ENCODE measurements around the gene CTSO. TPM values are rescaled to one million over a fixed set of nuclear protein-coding genes. Genes with fewer than 3 reads are reported as not detected.

CTSO gene
- total RNA-seq, 1 donor from 2014 or later = 6.5 TPM

GRCh38 chr4:155966731-155967395, 13.2 kb upstream of the CTSO start:
- H3K4me3 ChIP-seq (ENCODE audit: low read depth, low read length) = no peak overlapping the region
- no peak for TF ChIP-seq CTCF (conservative IDR thresholded peaks at IDR 0.05; ENCODE audit: low read depth, low read length)
- DNase-seq (ENCODE audit: low read depth) = peak; percentile 52

GRCh38 chr4:155966171-155966570, 12.5 kb upstream of the CTSO start:
- no peak overlapping the region for H3K4me3 ChIP-seq (ENCODE audit: low read depth, low read length)
- no peak for DNase-seq (ENCODE audit: low read depth)
- no peak for TF ChIP-seq CTCF (conservative IDR thresholded peaks at IDR 0.05; ENCODE audit: low read depth, low read length)

GRCh38 chr4:155964016-155964891, 10.6 kb upstream of the CTSO start:
- no peak for DNase-seq (ENCODE audit: low read depth)
- TF ChIP-seq CTCF (conservative IDR thresholded peaks at IDR 0.05; ENCODE audit: low read depth, low read length) = no peak
- H3K4me3 ChIP-seq (ENCODE audit: low read depth, low read length) = no peak overlapping the region

- TF ChIP-seq CTCF (conservative IDR thresholded peaks at IDR 0.05; ENCODE audit: low read depth, low read length) = no peak
- H3K4me3 ChIP-seq (ENCODE audit: low read depth, low read length) = no peak overlapping the region
- no peak for DNase-seq (ENCODE audit: low read depth)
Measured at GRCh38 chr4:155962767-155963166, 9.1 kb upstream of the CTSO start.

GRCh38 chr4:155961575-155961974, 7.9 kb upstream of the CTSO start:
- no peak for TF ChIP-seq CTCF (conservative IDR thresholded peaks at IDR 0.05; ENCODE audit: low read depth, low read length)
- no peak overlapping the region for H3K4me3 ChIP-seq (ENCODE audit: low read depth, low read length)
- DNase-seq (ENCODE audit: low read depth) = no peak

- no peak overlapping the region for H3K4me3 ChIP-seq (ENCODE audit: low read depth, low read length)
- TF ChIP-seq CTCF (conservative IDR thresholded peaks at IDR 0.05; ENCODE audit: low read depth, low read length) = no peak
- no peak for DNase-seq (ENCODE audit: low read depth)
Measured at GRCh38 chr4:155960522-155960921, 6.9 kb upstream of the CTSO start.

All from epithelial cell of proximal tubule (primary cell).